Fibroblast of villous mesenchyme (primary cell): ENCODE measurements around the gene FLT3LG. TPM values are rescaled to one million over a fixed set of nuclear protein-coding genes. Genes with fewer than 3 reads are reported as not detected.

Experiments used
- DNase-seq: peaks from one replicate; pipeline ENCODE4 v3.0.0-alpha.2; 2010; ENCODE audit warnings: low read depth
- H3K4me3 ChIP-seq: 2 replicates; pipeline ENCODE4 v1.5.1; 2011; ENCODE audit warnings: low read depth, mild to moderate bottlenecking, low read length
- CTCF ChIP-seq: IDR thresholded peaks from 2 replicates; pipeline ENCODE4 v1.5.1; 2012; ENCODE audit warnings: low read depth, mild to moderate bottlenecking, low read length; ENCODE audit not compliant: insufficient read depth
- total RNA-seq: library from RNA; depleted of rRNA; stranded (reverse); fragments of >200 nt; gene quantifications from 2 replicates; pipeline ENCODE4 v1.2.3, GENCODE V29; 2012

The FLT3LG gene
- total RNA-seq, 1 donor = 2.6 TPM

- DNase-seq = no peak
- no peak for TF ChIP-seq CTCF
- no peak overlapping the region for H3K4me3 ChIP-seq
Observed at GRCh38 chr19:49445997-49446396, 28.0 kb upstream of the FLT3LG start.

GRCh38 chr19:49447485-49448431, 26.3 kb upstream of the FLT3LG start:
- TF ChIP-seq CTCF = no peak
- H3K4me3 ChIP-seq = no peak overlapping the region
- peak; percentile 33 for DNase-seq

- no peak overlapping the region for H3K4me3 ChIP-seq
- no peak for TF ChIP-seq CTCF
- DNase-seq = no peak
Observed at GRCh38 chr19:49448432-49448786, 25.6 kb upstream of the FLT3LG start.

GRCh38 chr19:49450405-49450804, 23.6 kb upstream of the FLT3LG start:
- peak overlapping the region; percentile 96 for H3K4me3 ChIP-seq
- DNase-seq = no peak
- no peak for TF ChIP-seq CTCF

GRCh38 chr19:49451430-49452181, 22.4 kb upstream of the FLT3LG start, which contains the start of gene PIH1D1:
Gene PIH1D1 (minus strand): TSS chr19:49451814. CDS start chr19:49451574, 240 bp downstream.
- peak; percentile 99 for DNase-seq
- H3K4me3 ChIP-seq = peak within 1 kb of the TSS; percentile 96
- peak; percentile 28 for TF ChIP-seq CTCF

- no peak for TF ChIP-seq CTCF
- peak within 1 kb of the TSS; percentile 96 for H3K4me3 ChIP-seq
- DNase-seq = peak; percentile 98
Observed at GRCh38 chr19:49453013-49453756, 20.8 kb upstream of the FLT3LG start, which contains the start of gene ALDH16A1. Gene ALDH16A1 (plus strand): TSS chr19:49453225. CDS start chr19:49453332, 107 bp downstream.
